ENCODE measurements around the gene CREB5.

DNA sequence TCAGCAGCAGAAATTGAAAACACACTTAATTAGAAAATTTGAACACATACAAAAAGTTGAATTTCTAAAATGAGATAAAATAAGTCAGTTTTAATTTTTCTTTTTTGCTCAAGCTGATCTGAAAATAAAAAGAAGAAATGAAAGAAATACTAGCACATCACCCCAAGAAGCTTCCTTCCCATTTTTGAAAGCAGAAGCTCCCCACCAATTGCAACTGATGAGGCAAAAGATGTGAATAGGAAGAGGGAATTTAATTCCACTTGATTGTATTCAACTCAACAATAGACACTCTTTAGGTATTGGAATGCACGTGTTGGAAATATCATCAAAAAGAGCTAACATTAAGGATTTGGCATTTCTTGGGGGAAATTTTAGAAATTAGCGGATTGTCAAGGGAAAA lies 370.0 kb downstream of the CREB5 start:
- TF ChIP-seq POLR2A (IDR thresholded peaks at IDR 0.05; ENCODE audit: low read depth) (no peak), CTCF (IDR thresholded peaks at IDR 0.05) (no peak), EP300 (IDR thresholded peaks at IDR 0.05) (no peak)

Measured in esophagus muscularis mucosa (tissue), 4 donors.